Measurements from ENCODE around the gene C7orf57.

DNA sequence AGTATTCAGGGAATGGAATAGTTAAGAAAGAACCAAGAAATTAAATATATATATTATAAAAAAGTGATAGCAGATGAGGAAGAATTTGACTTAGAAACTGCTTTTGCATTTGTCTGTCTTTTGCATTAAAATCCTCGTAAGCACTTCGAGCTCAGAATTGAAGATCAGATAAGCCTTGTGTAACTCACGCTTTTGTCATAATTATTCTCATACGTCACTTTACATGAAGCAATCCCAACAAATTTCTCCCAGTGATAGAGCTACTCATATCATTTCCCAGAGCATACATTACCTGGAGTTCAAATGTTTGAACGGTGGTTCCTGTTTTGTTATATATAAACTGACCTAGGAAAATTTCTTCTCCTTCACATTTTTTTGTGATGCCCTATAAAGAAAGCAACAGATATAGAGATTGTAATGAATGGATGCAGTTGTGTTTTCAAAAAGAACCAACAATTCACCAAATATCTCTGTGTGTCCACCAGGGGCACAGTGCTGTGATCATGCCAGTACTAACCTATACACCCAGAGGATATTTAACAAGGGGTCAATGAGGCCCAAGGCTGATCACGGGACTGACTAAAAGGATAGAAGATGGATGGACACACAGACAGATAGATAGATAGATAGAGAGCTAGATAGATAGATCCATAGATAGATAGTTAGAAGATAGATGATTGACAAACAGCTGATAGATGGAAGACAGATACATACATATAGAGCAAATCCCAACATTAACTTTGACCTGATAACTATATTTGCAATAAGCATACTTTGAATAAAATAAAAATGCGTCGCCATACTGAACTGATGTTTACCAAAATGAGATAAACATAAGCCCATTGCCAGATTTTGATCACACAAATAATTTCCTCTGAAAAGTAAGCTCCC is 46.6 kb upstream of the C7orf57 start:
- TF ChIP-seq JUND (IDR thresholded peaks at IDR 0.05) (no peak), POLR2AphosphoS5 (IDR thresholded peaks at IDR 0.05; ENCODE audit: low read depth, low read length) (no peak), EZH2 (IDR thresholded peaks at IDR 0.05) (no peak), CTCF (IDR thresholded peaks at IDR 0.05 in 2 of 3, conservative IDR thresholded peaks at IDR 0.05 in 1 of 3; ENCODE audit: borderline replicate concordance in 1 of 3, insufficient read depth in 1 of 3, low read depth in 2 of 3, low read length in 2 of 3) (peak in 2 of 3 experiments; percentile 66 to 74; a peak in 4 of 6 replicates), TCF7L2 (IDR thresholded peaks at IDR 0.05; ENCODE audit: borderline replicate concordance, extremely low read depth, insufficient read depth, insufficient read length) (no peak), SP1 (IDR thresholded peaks at IDR 0.05; ENCODE audit: low read depth) (no peak), POLR2A (IDR thresholded peaks at IDR 0.05; ENCODE audit: borderline replicate concordance, extremely low read depth, insufficient read depth, insufficient read length) (no peak), EGR1 (IDR thresholded peaks at IDR 0.05; ENCODE audit: low read depth) (no peak), MAX (IDR thresholded peaks at IDR 0.05) (no peak), ELF1 (IDR thresholded peaks at IDR 0.05; ENCODE audit: borderline replicate concordance, low read depth) (no peak), YY1 (IDR thresholded peaks at IDR 0.05; ENCODE audit: extremely low read depth, insufficient replicate concordance, low read depth, low read length) (no peak), CBX3 (IDR thresholded peaks at IDR 0.05; ENCODE audit: low read depth) (no peak)
- TF ChIP-seq, protein P1, sequence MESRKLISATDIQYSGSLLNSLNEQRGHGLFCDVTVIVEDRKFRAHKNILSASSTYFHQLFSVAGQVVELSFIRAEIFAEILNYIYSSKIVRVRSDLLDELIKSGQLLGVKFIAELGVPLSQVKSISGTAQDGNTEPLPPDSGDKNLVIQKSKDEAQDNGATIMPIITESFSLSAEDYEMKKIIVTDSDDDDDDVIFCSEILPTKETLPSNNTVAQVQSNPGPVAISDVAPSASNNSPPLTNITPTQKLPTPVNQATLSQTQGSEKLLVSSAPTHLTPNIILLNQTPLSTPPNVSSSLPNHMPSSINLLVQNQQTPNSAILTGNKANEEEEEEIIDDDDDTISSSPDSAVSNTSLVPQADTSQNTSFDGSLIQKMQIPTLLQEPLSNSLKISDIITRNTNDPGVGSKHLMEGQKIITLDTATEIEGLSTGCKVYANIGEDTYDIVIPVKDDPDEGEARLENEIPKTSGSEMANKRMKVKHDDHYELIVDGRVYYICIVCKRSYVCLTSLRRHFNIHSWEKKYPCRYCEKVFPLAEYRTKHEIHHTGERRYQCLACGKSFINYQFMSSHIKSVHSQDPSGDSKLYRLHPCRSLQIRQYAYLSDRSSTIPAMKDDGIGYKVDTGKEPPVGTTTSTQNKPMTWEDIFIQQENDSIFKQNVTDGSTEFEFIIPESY (IDR thresholded peaks at IDR 0.05; ENCODE audit: extremely low read depth, insufficient replicate concordance, low read length), result no peak

All from HCT116 (cell line).